ENCODE data around the gene GSDME. TPM values are rescaled to one million over a fixed set of nuclear protein-coding genes. Genes with fewer than 3 reads are reported as not detected.

GSDME gene
- total RNA-seq, 3 donors from 2014 or later (not counting 1 experiment from before 2014, with no cell fraction given): 0.20 to 0.31 TPM; not detected in 1

GRCh38 chr7:24713850-24714675 is 43.2 kb downstream of the GSDME start:
- ATAC-seq (no peak), DNase-seq (no peak)
- H3K4me3 Mint-ChIP-seq: no peak overlapping the region
- no peaks in the 10 kb centered on the region for H3K4me1 Mint-ChIP-seq
- 88% methylated on average over 14 of the region's 14 CpGs for WGBS (ENCODE audit: insufficient coverage)
- H3K27ac Mint-ChIP-seq: no peak overlapping the region
- Histone ChIP-seq H3K4me3 (ENCODE audit: low read length) (no peak overlapping the region), H3K27me3 (ENCODE audit: control insufficient read depth, insufficient read depth, low read length) (no peaks in the 10 kb centered on the region), H3K36me3 (ENCODE audit: control insufficient read depth, insufficient read depth, low read length) (no peaks in the 10 kb centered on the region), H3K9me3 (ENCODE audit: control insufficient read depth, insufficient read depth, low read length) (no peaks in the 10 kb centered on the region), H3K27ac (ENCODE audit: low read length) (no peak overlapping the region), H3K4me1 (ENCODE audit: control insufficient read depth, insufficient read depth, low read length) (no peaks in the 10 kb centered on the region)
- TF ChIP-seq, protein P1, sequence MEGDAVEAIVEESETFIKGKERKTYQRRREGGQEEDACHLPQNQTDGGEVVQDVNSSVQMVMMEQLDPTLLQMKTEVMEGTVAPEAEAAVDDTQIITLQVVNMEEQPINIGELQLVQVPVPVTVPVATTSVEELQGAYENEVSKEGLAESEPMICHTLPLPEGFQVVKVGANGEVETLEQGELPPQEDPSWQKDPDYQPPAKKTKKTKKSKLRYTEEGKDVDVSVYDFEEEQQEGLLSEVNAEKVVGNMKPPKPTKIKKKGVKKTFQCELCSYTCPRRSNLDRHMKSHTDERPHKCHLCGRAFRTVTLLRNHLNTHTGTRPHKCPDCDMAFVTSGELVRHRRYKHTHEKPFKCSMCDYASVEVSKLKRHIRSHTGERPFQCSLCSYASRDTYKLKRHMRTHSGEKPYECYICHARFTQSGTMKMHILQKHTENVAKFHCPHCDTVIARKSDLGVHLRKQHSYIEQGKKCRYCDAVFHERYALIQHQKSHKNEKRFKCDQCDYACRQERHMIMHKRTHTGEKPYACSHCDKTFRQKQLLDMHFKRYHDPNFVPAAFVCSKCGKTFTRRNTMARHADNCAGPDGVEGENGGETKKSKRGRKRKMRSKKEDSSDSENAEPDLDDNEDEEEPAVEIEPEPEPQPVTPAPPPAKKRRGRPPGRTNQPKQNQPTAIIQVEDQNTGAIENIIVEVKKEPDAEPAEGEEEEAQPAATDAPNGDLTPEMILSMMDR (IDR thresholded peaks at IDR 0.05): no peak
- no peaks in the 10 kb centered on the region for H3K36me3 Mint-ChIP-seq
- intact Hi-C loops (cut with micrococcal nuclease): no loop called here
- no peaks in the 10 kb centered on the region for H3K9me3 Mint-ChIP-seq
- H3K27me3 Mint-ChIP-seq (ENCODE audit: low read depth in 2 of 2): peaks cover 18 to 35% of the 10 kb centered on the region in 2 donors

GRCh38 chr7:24713039-24713793 is 44.0 kb downstream of the GSDME start:
- Mint-ChIP-seq H3K4me3 (no peak overlapping the region), H3K4me1 (no peaks in the 10 kb centered on the region), H3K36me3 (no peaks in the 10 kb centered on the region), H3K27ac (no peak overlapping the region), H3K27me3 (ENCODE audit: low read depth in 2 of 2) (peaks cover 18 to 35% of the 10 kb centered on the region in 2 donors), H3K9me3 (no peaks in the 10 kb centered on the region)
- WGBS (ENCODE audit: insufficient coverage): 92% methylated on average over 10 of the region's 12 CpGs
- Histone ChIP-seq H3K4me3 (ENCODE audit: low read length) (no peak overlapping the region), H3K4me1 (ENCODE audit: control insufficient read depth, insufficient read depth, low read length) (no peaks in the 10 kb centered on the region), H3K27me3 (ENCODE audit: control insufficient read depth, insufficient read depth, low read length) (no peaks in the 10 kb centered on the region), H3K9me3 (ENCODE audit: control insufficient read depth, insufficient read depth, low read length) (no peaks in the 10 kb centered on the region), H3K27ac (ENCODE audit: low read length) (no peak overlapping the region), H3K36me3 (ENCODE audit: control insufficient read depth, insufficient read depth, low read length) (no peaks in the 10 kb centered on the region)
- TF ChIP-seq, protein P1 (IDR thresholded peaks at IDR 0.05): no peak
- intact Hi-C loops (cut with micrococcal nuclease): no loop called here
- DNase-seq: no peak
- no peak for ATAC-seq

DNA sequence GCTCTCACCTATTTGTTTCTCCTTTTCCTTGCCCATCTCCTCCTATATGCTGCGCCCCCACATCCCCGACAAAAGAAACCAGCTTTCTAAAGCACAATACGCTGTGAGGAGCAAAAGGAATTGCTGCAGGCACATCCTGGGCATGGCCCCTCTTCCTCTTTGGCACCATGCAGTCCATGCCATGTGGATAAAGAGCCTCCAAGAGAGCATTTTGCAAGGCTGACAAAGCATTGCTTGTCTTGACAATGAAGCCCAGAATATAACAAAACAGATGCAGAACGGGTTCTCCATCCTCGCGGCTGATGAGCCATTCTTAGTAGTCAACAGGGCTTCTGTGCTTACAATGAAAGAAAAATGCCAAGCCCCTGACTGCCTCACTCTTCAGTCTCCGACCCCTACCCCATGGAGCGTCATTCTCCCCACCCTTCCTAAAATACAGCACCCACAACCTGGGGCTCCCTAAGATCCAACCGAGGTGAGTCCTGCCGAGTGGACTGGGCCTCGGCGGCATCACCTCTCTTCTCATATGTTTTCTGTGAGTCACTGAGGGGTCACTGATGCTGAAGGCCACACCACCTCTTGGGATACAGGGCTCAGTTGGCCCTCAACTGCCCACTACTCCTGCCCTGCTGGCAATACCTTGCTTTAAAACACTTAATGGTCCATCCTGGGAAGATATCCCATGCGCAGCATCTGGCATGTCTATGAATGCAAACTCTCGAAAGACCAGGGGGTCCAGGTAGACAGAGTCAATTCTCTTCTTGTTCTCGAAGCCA is 47.5 kb downstream of the GSDME start:
- no peak overlapping the region for H3K27ac ChIP-seq (ENCODE audit: low read length)
- TF ChIP-seq, protein P1 (IDR thresholded peaks at IDR 0.05): no peak
- WGBS (ENCODE audit: insufficient coverage): 97% methylated on average over 15 of the region's 15 CpGs
- intact Hi-C loops (cut with micrococcal nuclease): no loop called here
- no peak overlapping the region for H3K4me3 ChIP-seq (ENCODE audit: low read length)
- peaks cover 3% of the 10 kb centered on the region for H3K4me1 ChIP-seq (ENCODE audit: control insufficient read depth, insufficient read depth, low read length)
- no peaks in the 10 kb centered on the region for H3K27me3 ChIP-seq (ENCODE audit: control insufficient read depth, insufficient read depth, low read length)
- Mint-ChIP-seq H3K4me3 (no peak overlapping the region), H3K4me1 (peaks cover 7 to 9% of the 10 kb centered on the region in 2 donors), H3K9me3 (no peaks in the 10 kb centered on the region), H3K27ac (no peak overlapping the region), H3K36me3 (no peaks in the 10 kb centered on the region), H3K27me3 (ENCODE audit: low read depth in 2 of 2) (peaks cover 10 to 16% of the 10 kb centered on the region in 2 donors)
- no peak for DNase-seq
- ATAC-seq: no peak
- no peaks in the 10 kb centered on the region for H3K9me3 ChIP-seq (ENCODE audit: control insufficient read depth, insufficient read depth, low read length)
- H3K36me3 ChIP-seq (ENCODE audit: control insufficient read depth, insufficient read depth, low read length): no peaks in the 10 kb centered on the region
